HTR-8/SVneo (cell line): ENCODE results near the gene NCKAP5.

Source experiments
- DNase-seq: peaks from one replicate; pipeline ENCODE4 v3.0.0; 2011; ENCODE audit warnings: low spot score, mixed read lengths; ENCODE audit not compliant: insufficient read length
- FAIRE-seq: peaks from 2 replicates; lab custom pipeline; 2011; peaks lifted over from hg19 to GRCh38; lab: Jason Lieb, UNC

The NCKAP5 gene

GRCh38 chr2:133576714-133577113 is 8.5 kb upstream of the NCKAP5 start:
- FAIRE-seq, result no peak

GRCh38 chr2:133574620-133575019 is 6.4 kb upstream of the NCKAP5 start:
- DNase-seq, result no peak
- FAIRE-seq, result no peak

More at GRCh38 chr2:133576714-133577113, 8.5 kb upstream of the NCKAP5 start:
- DNase-seq, result no peak

DNA sequence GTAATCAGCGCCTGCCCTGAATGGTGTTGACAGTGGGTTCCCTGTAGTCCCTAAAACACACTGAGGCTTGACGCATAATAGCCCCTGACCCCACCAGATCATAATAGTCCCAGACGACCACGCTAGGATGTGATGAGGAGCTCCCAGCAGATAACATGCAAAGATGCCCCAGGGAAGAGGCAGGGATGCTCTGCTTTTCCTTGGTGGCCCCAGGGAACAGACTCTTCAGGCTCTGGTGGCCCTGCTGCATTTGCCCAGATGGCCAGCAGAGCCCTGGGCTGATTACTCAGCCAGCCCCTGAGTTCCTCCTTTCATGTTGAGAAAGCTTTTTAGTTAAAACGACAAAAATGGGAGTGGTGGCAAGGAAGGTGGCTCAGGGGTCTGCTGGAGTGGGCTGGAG is 5.9 kb upstream of the NCKAP5 start:
- no peak for FAIRE-seq
- no peak for DNase-seq

DNA sequence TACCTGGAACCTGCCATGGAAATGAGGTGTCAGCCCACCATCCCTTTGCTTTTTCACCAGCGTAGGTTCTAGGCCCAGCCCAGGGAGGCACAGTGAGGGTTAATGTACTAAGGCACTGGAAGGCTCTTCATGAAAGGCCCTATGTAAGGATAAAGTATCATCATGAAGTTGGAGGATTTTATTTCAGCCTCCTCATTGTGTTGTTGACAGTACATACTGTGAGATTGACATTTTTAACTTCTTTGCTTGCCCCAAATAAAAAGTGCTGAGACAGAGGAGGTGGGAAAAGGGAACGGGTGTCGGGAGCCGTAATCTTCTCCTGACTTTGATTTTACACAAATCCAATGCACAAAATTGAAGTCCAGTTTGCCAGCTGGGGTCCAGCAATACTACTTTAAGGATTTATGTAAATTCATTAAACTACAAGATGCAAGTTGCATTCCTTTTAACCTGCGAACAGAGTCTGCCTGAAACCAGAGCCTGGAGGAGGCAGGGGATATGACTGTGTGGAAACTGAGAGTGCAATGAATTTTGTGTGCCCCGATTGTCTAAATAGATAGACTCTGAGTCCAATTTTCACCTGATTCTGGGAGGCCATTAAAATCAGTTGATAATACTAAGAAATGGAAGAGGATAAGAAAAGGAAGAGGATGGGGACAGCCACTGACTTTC is 5.4 kb upstream of the NCKAP5 start:
- no peak for FAIRE-seq
- no peak for DNase-seq

GRCh38 chr2:133571249-133571648 is 3.0 kb upstream of the NCKAP5 start:
- FAIRE-seq, result no peak

DNA sequence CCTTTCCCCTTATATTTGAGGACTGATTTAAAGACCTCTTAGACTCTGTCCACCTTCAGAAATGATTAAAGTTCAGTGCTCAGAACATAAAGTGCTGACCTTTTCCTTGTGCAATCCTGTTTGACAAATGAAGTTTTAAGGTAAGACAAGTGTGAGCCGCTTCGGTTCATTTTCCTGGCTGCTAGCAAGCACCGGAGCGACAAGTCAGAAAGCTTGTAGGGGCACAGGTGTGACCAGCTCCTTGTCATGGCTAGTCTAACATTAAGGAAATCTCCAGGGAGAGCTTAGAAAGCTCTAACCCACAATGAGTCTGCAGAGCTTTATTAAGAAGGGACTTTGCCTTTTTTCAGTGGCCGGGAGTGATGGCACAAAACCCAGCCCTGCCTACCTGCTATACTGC is 2.3 kb upstream of the NCKAP5 start:
- FAIRE-seq (no peak), DNase-seq (no peak)

More at GRCh38 chr2:133571249-133571648, 3.0 kb upstream of the NCKAP5 start:
- DNase-seq, result no peak

GRCh38 chr2:133569286-133569830 is 1.1 kb upstream of the NCKAP5 start:
- FAIRE-seq, result no peak
- DNase-seq, result no peak

- DNase-seq, result no peak
- no peak for FAIRE-seq
These were observed 335 bp upstream of the NCKAP5 start for GRCh38 chr2:133568598-133568997.

GRCh38 chr2:133562558-133562957 is 5.7 kb downstream of the NCKAP5 start:
- FAIRE-seq (no peak), DNase-seq (no peak)

GRCh38 chr2:133561045-133561852 is 7.0 kb downstream of the NCKAP5 start:
- no peak for FAIRE-seq
- DNase-seq, result peak; percentile 31

- FAIRE-seq (no peak), DNase-seq (no peak)
These were observed 10.6 kb downstream of the NCKAP5 start for GRCh38 chr2:133557614-133558013.

DNA sequence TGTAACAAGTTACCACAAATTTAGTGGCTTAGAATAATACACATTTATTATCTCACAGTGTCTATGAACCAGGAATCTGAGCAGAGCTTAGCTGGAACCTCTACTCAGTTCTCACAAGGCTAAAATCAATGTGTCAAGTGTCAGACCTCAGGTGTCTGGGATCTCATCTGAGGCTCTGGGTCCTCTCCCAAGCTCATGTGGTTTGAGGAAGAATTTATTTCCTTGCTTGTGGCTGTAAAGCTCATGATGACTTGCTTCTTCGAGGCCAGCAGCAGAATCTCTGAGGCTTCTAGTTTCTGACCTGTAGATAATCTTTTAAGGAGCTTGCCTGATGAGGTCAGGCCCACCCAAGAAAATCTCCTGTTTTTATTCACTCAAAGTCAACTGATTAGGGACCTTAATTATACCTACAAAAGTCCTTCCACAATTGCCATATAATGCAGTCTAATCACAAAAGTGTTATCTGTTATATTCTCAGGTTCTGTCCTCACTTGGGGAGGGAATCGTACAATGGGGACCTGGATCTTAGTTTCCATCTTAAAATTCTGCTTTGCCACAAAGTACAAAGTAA is 14.3 kb downstream of the NCKAP5 start:
- FAIRE-seq (no peak), DNase-seq (no peak)

DNA sequence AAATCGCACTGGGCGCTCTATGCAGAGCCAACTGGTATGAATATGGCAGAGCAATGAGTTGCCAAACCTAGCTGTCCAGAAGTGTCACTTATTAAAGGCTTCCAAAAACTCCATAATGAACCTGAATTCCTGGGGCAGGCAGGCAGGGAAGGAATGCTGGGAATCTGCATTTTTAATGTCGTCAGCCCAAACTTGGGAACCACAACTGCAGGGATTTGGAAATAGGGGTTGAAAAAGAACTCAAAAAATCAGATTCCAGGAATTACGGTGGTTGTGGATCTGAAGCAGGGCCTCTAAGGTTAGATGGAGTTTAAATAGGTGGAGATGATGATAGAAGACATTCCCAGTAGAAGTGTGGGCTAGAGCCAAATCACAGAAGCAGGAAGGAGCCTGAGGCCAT is 15.0 kb downstream of the NCKAP5 start:
- FAIRE-seq (no peak), DNase-seq (no peak)

- DNase-seq (no peak), FAIRE-seq (no peak)
These were observed 15.4 kb downstream of the NCKAP5 start for GRCh38 chr2:133552821-133553220.

GRCh38 chr2:133541797-133542196 is 26.5 kb downstream of the NCKAP5 start:
- FAIRE-seq (no peak), DNase-seq (no peak)

GRCh38 chr2:133541376-133541775 is 26.9 kb downstream of the NCKAP5 start:
- DNase-seq, result no peak
- FAIRE-seq, result no peak

DNA sequence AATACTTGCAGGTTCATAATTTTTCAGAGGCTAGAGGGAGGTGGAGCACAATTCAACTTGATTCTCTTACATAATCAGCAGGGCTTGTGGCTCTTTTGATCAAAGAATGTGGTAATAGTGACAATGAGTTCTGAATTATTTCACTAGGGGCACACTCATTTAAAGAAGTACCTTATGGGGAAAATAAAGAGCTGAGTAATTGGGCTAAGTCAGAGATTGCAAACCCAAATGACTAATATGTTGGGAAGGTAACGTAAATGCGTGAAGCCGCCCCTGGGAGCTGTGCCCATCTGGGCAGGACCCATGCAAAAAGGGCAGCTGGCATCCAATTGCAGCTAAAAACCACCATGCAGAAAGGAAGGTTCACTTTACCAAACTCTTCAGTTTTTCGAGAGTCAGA is 35.3 kb downstream of the NCKAP5 start:
- DNase-seq, result no peak
- FAIRE-seq, result no peak

DNA sequence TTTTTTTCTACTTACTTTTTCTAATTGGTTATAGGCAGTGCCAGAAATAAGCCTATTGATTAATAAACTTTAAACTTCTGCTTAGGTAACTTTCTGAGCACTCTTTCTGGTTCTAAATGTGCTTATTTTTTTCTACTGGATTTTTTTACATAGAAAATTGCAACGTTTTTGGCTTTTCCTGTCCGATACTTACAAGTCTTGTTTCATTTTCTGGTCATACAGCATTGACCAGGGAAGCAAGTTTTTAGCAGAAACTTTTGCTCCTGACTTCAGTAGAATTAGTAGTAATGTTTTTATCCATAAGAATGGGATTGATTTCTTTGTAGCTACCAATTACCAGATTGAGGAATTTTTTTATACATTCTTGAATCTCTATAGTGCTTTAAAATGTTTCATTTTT is 36.9 kb downstream of the NCKAP5 start:
- DNase-seq (no peak), FAIRE-seq (no peak)

- no peak for DNase-seq
- no peak for FAIRE-seq
These were observed 37.6 kb downstream of the NCKAP5 start for GRCh38 chr2:133530645-133531044.

DNA sequence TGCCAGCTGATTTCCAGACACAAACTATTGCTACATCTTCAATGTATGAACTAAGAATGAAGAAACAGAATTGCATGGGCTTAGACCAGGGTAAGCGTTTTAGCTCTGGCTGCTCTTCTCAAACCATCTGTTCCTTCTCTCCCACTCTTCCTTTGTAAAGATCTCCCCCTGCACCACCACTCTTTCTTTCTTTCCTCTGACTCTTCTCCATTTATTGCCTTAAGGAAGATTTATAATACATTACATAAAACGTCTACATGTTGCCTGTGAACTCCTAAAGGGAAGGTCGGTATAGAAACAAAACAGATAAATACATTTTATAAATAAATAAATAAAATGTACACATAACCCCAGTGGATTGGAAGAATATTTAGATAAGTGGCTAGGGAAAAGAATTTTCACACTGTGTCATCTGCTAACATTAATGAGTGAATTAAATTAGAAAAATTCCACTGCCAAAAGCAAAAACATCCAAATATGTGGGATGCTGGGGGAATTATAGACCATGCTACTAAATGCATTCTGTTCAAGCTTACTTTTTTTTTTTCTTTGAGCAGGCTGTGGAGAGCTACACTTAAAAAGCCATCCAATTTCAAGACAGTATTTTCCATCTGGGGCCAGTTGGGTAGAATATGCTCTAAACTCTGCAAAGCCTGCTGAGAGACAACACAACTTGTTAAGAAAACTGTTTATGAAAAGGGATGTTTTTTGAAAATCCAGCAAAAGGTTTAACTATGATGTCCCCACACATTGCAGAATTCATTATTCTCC is 41.5 kb downstream of the NCKAP5 start:
- FAIRE-seq (no peak), DNase-seq (no peak)
